Tracheal epithelial cell (primary cell): ENCODE measurements around the gene HAUS6. TPM values are rescaled to one million over a fixed set of nuclear protein-coding genes. Genes with fewer than 3 reads are reported as not detected.

Experiments used
- total RNA-seq: library from RNA; depleted of rRNA; stranded (reverse); fragments of >200 nt; gene quantifications from 2 replicates; pipeline ENCODE4 v1.2.1, GENCODE V29; 2014

HAUS6 gene, protein sequence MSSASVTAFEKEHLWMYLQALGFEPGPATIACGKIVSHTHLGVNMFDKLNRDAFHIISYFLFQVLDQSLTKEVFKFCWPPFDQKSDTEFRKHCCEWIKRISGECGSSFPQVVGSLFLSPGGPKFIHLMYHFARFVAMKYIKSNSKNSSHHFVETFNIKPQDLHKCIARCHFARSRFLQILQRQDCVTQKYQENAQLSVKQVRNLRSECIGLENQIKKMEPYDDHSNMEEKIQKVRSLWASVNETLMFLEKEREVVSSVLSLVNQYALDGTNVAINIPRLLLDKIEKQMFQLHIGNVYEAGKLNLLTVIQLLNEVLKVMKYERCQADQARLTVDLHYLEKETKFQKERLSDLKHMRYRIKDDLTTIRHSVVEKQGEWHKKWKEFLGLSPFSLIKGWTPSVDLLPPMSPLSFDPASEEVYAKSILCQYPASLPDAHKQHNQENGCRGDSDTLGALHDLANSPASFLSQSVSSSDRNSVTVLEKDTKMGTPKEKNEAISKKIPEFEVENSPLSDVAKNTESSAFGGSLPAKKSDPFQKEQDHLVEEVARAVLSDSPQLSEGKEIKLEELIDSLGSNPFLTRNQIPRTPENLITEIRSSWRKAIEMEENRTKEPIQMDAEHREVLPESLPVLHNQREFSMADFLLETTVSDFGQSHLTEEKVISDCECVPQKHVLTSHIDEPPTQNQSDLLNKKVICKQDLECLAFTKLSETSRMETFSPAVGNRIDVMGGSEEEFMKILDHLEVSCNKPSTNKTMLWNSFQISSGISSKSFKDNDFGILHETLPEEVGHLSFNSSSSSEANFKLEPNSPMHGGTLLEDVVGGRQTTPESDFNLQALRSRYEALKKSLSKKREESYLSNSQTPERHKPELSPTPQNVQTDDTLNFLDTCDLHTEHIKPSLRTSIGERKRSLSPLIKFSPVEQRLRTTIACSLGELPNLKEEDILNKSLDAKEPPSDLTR
- total RNA-seq: 18.5 and 20.7 TPM in 2 replicates

DNA sequence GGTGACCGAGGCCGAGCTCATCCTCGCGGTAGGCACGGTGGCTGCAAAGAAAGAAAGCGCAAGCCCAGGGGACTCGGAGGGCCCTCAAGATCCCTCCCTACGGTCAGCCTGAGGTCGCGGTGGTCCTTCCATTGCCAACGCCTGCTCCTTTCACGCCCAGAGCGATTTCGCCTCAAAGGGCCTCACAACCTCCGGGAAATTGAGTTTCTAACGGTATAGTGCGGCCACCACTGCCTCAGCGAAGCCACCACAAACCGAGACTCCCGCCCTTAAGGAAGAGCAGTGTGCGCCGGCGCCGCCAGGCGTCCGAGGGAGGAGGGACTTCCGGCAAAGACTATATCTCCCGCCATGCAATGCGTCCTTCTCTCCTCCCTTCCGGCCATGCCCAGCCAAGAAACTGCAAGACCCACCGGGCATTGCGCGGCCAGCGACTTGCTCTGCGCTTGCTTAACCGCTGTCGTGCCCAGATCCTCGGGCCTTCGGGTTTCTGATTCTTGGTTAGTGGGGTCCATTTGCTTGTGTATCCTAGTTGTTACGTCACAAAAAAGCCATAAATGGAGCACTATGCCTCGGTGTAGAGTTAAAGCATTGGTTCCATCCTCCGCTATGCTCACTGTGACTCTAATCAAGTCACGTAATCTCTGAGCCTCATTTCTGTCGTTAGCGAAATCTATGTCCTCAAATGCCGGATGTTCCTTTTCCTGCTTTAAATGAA, at the start of gene HAUS6:
TSS of gene HAUS6 (minus strand) at position 274 of the 715 bp plus-strand sequence. CDS start at position 21, 253 bp downstream.

DNA sequence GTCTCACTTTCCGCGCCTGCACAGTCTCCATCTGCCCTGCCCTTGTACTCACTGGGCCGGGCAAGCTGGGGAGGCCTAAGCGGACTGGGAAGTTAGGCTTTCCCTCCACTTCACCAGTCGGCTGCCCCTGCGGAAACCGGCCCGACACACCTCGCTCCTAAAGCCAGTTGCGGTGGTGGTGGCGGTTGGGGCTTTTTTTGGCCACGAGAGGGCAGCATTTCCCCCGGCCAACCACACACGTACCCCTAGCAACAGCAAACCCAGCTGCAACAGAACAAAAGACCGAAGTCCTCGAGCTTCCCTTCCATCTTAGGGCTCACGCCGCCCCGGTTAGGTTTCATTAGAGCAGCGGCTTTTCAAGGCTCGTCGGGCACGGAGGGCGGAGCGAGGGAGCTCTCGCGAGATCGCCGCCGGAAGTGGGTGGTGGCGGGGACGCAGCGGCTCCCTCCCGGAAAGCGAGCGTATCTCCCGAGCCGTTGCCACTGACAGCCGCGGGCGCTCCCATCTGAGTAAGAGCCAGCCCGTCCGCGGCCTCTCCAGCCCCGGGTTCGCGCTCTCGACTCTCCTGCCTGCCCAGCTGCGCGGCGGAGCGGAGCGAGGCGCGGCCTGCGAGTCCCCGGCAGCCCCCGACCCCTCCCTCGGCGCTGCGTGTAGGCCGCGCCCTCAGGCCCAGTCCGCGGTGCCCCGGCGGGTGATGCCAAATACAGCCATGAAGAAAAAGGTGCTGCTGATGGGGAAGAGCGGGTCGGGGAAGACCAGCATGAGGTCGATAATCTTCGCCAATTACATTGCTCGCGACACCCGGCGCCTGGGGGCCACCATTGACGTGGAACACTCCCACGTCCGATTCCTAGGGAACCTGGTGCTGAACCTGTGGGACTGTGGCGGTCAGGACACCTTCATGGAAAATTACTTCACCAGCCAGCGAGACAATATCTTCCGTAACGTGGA, 53.5 kb downstream of the HAUS6 start, which contains the start of gene RRAGA:
TSS of gene RRAGA (plus strand) at position 462 of the 951 bp plus-strand sequence. CDS start at position 695, 233 bp downstream.

DNA sequence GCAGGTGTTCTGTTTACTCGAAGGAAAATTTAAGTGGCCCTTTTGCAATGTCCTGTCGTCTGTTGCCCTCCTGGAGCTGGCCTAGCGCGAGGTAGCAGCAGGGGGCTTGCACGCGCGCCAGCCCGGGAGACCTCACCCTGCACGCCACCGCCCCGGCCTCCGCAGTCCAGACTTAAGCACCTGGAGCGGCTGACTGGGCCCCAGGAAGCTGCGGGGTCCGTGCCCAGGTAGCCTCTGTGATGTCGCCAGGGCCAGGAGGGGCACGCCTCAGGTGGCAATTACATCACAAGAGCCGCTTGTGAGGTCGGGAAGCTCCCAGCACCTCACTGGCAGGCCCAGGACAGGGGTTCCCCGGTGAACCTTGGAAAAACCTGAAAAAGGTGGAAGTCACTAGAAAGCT, 69.7 kb downstream of the HAUS6 start, which contains the start of gene SAXO1:
TSS of gene SAXO1 (minus strand) at position 195 of the 400 bp plus-strand sequence. CDS start 301 bp downstream, outside the sequence.

Other genes with a start within 250 kb of the HAUS6 start
- not detected in 2 replicates for gene SAXO1, start 69.7 kb downstream of the HAUS6 start, total RNA-seq
- 19.4 and 28.0 TPM in 2 replicates for gene RRAGA, start 53.5 kb downstream of the HAUS6 start, total RNA-seq
- 157 and 185 TPM in 2 replicates for gene PLIN2, start 24.6 kb upstream of the HAUS6 start, total RNA-seq
- 69.4 and 88.2 TPM in 2 replicates for gene DENND4C, start 127.8 kb upstream of the HAUS6 start, total RNA-seq